Activated CD4-positive, alpha-beta T cell treated with anti-CD3 and anti-CD28 coated beads, Interleukin-10, Interleukin-2, amounts not matched to agents 100 ng/mL and 50 ng/mL, durations not matched to agents 16 hours and 8 hours (primary cell): ENCODE results near the gene MRGPRG.
"Not testable (repeated sequence)": the region's sequence is repeated elsewhere in the genome, so short reads cannot be mapped to it uniquely, and the experiment has no call there.

ENCODE experiments used
- DNase-seq: peaks from one replicate; pipeline ENCODE4 v3.0.0-alpha.2; 2020

MRGPRG gene, protein sequence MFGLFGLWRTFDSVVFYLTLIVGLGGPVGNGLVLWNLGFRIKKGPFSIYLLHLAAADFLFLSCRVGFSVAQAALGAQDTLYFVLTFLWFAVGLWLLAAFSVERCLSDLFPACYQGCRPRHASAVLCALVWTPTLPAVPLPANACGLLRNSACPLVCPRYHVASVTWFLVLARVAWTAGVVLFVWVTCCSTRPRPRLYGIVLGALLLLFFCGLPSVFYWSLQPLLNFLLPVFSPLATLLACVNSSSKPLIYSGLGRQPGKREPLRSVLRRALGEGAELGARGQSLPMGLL

GRCh38 chr11:3218483-3219280 is at the start of gene MRGPRG:
TSS of gene MRGPRG (minus strand) at chr11:3218813. CDS start at chr11:3218813, 0 bp downstream.
- DNase-seq: no peak

GRCh38 chr11:3262548-3262947 is 43.9 kb upstream of the MRGPRG start:
- not testable (repeated sequence) for DNase-seq

GRCh38 chr11:3261831-3262230 is 43.2 kb upstream of the MRGPRG start:
- DNase-seq: not testable (repeated sequence)

GRCh38 chr11:3257509-3257908 is 38.9 kb upstream of the MRGPRG start:
- DNase-seq: not testable (repeated sequence)

DNA sequence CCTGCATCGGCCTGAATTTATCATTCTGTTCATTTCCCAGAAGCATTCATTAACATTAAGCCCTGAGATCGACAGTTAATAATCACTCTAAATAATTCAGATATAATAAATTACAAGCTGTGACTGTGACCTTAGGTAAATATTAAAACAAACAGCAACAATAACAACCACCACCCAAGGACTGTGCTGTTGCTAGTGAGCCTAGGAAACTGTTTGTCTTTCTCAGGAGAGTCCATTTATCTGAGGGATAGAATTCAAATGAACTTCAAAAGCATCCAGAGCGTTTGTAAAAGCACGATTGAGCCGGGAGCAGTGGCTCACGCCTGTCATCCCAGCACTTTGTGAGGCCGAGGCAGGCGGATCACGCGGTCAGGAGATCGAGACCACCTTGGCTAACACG is 36.6 kb upstream of the MRGPRG start:
- not testable (repeated sequence) for DNase-seq

GRCh38 chr11:3254773-3255172 is 36.2 kb upstream of the MRGPRG start:
- not testable (repeated sequence) for DNase-seq

DNA sequence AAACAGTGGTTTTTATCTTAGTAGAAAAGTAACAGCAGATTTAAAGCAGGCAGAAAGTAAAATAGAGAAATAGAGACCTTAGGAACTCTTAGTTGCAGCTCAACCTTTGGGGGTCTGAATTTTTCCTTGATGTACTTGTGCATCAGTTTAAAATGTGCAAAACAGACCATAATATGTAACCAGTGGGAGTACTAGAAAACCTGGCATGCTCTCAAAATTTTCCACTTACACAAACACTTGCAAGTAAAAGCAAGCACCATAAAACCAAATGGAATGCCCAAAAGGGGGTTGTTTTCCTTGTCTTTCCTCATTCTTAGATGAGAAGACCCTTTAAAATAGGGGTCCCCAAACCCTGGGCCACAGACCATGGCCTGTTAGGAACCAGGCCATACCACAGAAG is 26.5 kb upstream of the MRGPRG start:
- no peak for DNase-seq

- no peak for DNase-seq
Measured at GRCh38 chr11:3243880-3244279, 25.3 kb upstream of the MRGPRG start.

DNA sequence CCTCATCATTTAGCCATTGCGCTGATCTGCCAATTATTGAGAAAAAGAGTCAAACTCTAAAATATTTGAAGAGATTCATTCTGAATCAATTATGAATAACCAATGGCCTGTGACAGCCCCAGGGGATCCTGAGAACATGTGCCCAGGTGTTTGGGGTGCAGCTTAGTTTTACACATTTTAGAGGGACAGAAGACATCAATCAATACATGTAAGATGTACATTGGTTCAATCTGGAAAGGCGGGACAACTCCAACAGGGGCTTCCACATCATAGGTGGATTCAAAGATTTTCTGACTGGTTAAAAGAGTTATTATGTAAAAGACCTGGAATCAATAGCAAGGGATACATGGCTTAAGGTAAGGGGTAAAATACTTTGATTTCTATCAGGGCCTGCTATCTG is 18.5 kb upstream of the MRGPRG start:
- DNase-seq: no peak

DNA sequence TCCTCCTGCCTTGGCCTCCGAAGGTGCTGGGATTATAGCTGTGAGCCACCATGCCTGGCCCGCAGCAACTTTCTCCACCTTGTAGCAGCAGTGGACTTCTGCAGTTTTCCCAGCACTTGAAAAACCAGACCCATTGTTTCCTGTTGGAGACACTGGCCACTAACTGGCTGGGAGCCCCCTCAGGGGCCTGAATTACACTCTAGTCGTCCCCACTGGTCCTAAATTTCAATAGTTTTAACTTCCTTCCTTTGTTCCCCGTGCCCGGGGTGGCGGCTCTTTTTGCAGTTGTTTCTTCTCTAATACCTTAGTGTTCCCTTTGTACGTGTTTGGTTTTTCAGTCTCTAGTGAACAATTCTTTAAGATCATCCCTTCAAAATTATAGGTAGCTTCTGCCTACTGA is 16.2 kb upstream of the MRGPRG start:
- DNase-seq: no peak

DNA sequence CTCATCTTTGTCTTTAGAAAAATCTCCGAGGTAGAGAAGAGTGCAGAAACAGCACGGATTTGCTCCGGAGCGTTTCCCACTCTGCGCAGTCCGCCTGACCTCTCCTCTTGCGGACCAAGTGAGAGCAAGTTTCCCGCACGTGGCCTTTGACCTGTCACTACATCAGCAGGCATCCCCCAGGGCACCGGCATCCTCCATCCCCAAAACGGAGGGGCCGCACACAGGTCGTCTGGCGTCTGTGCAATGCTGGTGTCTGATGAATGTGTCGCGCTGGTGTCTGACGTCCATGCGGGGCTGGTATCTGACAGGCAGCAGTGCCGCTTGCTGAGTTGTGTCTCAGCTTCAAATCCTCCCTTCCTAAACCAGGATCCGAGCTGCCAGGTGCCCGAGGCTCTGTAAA is 14.3 kb upstream of the MRGPRG start:
- no peak for DNase-seq

DNA sequence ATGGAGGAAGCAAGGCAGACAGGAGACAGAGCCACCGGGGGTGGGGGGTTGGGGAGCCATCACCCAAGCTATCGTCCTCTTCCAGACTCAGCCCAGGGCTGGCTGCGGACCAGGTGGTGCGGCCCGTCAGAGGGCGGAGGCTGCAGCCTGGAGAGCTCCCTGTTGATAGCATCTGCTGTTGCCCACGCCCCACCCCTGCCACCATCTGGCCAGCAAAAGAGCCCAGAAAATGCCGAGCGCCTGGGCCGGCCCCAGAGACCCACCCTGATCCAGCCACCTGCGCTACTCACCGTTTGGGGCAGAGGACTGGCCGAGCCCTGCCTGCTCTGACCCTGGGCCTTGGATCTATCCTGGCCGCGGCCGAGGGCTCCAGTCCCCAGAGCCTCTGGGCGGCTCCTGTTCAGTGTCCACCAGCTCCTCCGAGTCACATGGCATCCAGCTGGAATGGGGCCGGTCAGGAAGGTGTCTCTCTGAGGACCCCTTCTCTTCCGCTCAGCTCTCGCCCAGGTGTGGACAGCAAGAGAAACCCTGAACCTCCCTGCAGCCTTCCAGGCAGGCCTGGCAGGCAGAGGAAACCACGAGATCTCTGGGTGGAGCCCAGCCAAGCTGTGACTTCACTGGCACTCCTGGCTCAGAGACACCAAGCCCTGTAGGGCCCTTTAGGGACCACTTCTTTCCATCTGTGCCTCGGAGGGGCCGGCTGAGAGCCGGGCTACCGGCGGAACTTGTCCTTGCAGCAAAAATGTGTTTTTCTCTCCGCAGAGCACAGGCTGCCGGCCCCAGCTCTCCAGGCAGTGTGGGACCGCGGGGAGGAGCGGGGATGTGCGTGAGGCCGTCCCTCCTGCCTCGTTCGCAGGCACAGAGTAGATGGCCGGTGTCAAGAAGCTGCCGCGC is 13.5 kb upstream of the MRGPRG start, which contains the start of gene MRGPRE:
Gene MRGPRE, minus strand, starts transcription at position 567 of the 894 bp plus-strand sequence. CDS start 3,618 bp downstream, outside the sequence.
- no peak for DNase-seq

DNA sequence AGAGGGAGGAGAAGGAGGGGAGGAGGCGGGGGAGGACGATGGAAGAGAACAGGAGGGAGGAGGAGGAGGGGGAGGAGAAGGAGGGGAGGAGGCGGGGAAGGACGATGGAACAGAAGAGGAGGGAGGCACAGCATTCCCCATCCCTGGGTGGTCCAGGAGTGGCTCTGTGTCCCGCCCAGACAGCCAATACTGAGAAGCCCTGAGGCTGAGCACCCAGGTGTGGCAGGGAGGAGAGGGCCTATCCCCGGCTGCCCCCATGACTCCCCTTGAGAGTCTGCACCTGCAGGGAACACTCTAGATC is 12.9 kb upstream of the MRGPRG start:
- DNase-seq: no peak

- DNase-seq: no peak
Measured at GRCh38 chr11:3230636-3231549, 12.3 kb upstream of the MRGPRG start.

GRCh38 chr11:3229673-3230630 is 11.3 kb upstream of the MRGPRG start:
- DNase-seq: no peak

GRCh38 chr11:3228445-3228829 is 9.8 kb upstream of the MRGPRG start:
- no peak for DNase-seq

DNA sequence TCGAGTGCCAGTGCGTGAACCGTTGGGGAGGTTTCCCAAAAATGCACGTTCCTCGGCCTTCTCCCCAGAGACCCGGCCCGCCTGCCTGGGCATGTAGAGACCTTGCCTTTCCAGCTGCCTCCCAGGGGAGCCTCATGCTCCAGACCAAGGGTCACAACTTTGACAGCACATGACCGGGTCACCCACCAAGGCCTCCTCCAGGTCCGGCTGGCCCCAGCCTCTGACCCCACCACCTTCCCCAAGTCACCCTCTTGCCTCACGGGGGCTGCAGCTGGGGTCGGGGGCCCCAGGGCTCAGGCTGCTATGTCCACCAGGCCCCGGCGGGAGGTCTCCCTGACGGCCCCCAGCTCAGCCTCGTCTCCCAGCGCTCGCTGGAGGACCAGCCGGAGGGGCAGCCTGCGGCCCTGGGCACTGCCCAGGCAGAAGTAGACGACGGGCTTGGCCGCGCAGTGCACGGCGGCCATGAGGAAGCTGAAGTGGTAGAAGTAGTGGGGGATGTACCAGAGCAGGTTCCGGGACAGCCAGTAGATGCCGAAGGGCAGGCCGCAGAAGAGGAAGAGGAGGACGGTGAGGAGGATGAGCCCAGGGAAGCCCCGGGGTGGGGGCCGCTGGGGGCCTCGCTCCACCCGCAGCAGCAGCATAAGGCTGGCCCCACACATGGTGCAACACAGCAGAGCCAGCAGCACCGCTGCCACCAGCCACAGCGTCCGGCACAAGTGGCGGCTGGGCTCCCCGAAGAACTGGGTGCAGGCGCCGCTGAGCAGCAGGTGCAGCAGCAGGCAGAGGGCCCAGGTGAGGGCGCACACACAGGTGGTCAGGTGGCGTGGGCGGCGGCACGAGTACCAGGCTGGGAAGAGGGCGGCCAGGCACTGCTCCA is 9.2 kb upstream of the MRGPRG start:
- DNase-seq: no peak

- DNase-seq: no peak
Measured at GRCh38 chr11:3226846-3227567, 8.4 kb upstream of the MRGPRG start.
